Uterus (tissue), 4 donors: ENCODE measurements around the gene ELF5. TPM values are rescaled to one million over a fixed set of nuclear protein-coding genes. Genes with fewer than 3 reads are reported as not detected.

ENCODE experiments used
- DNase-seq, 2 donors: peaks; one replicate each; pipeline ENCODE4 v3.0.0-alpha.2; 2019 to 2020
- H3K27ac ChIP-seq, 2 donors: fragments of 200-600 bp; sonication (generic); 1 replicate in 1 of 2; 2 replicates in 1 of 2; pipeline ENCODE4 v1.5.1; 2016 to 2018
- H3K27me3 ChIP-seq, 2 donors: fragments of 200-600 bp; sonication (generic); one replicate each; pipeline ENCODE4 v1.5.1; 2018 to 2019; ENCODE audit warnings: control low read depth in 1 of 2
- H3K36me3 ChIP-seq, 2 donors: fragments of 200-600 bp; sonication (generic); one replicate each; pipeline ENCODE4 v1.5.1; 2019; ENCODE audit warnings: control low read depth in 1 of 2
- H3K4me1 ChIP-seq, 2 donors: fragments of 200-600 bp; sonication (generic); one replicate each; pipeline ENCODE4 v1.5.1; 2018 to 2019; ENCODE audit warnings: control low read depth in 1 of 2
- H3K4me3 ChIP-seq, 2 donors: fragments of 200-600 bp; sonication (generic); 1 replicate in 1 of 2; 2 replicates in 1 of 2; pipeline ENCODE4 v1.5.1; 2018 to 2019; ENCODE audit warnings: mild to moderate bottlenecking in 1 of 2
- H3K9me3 ChIP-seq, 2 donors: fragments of 200-600 bp; sonication (generic); one replicate each; pipeline ENCODE4 v1.5.1; 2019; ENCODE audit warnings: control low read depth in 1 of 2
- POLR2A ChIP-seq, 2 donors: fragments of 450-650 bp; IDR thresholded peaks; one replicate each; pipeline ENCODE4 v1.6.1; 2016; ENCODE audit warnings: antibody characterized with exemption in 2 of 2, mild to moderate bottlenecking in 1 of 2, moderate library complexity in 1 of 2
- intact Hi-C: fragments of 100-400 bp; cut with DNase I; formaldehyde crosslinking; loops from one replicate; pipeline ENCODE4 v1.15.1; 2023; ENCODE audit warnings: low total_unique reads
- total RNA-seq, 4 donors: library from RNA; depleted of rRNA in 3 of 4; stranded (reverse); fragments of >200 nt in 3 of 4; gene quantifications; one replicate each; pipeline versions ENCODE4 v1.1.0 to v1.2.4, GENCODE V29; 2014 to 2023
- TF ChIP-seq, protein P1 (sequence below), 4 experiments: fragments of 200-600 bp in 2 of 4; fragments of 450-650 bp in 2 of 4; sonication (generic) in 2 of 4; IDR thresholded peaks; one replicate each; pipeline ENCODE4 v1.5.1; 2016 to 2019; ENCODE audit warnings: antibody characterized with exemption in 4 of 4, mild to moderate bottlenecking in 2 of 4, moderate library complexity in 1 of 4
- donor health status: DM: yes; HTN: yes; CAD: no.

The ELF5 gene
- total RNA-seq, 4 donors from 2014 or later, result not detected

DNA sequence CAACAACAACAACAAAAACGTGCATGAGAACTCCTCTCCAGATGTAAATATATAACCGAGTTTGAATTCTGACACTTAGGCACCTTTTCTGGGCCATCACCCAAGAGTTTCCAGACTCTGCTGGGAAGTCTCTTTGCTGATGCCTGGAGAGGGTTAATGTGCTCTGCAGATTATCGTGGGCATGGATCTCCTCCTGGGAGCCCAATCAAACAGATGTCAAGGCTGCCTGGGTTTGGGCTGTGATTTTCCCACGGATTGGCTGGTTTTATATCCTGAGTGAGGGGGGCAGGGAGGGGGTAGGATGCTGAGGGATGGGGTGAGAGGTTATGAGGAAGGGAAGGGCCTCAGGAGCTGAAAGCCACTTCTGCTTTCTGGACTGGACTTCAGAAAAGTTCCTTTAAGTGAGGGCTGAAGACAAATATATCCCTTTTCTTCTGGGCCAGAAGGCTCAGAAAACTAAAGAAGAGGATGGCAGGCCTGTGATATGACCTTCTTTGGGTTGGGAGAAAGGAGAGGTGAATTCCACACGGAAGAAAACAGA lies 4.2 kb downstream of the ELF5 start:
- no peak overlapping the region for H3K27ac ChIP-seq
- no peaks in the 10 kb centered on the region for H3K27me3 ChIP-seq
- DNase-seq, result no peak
- TF ChIP-seq, protein P1, sequence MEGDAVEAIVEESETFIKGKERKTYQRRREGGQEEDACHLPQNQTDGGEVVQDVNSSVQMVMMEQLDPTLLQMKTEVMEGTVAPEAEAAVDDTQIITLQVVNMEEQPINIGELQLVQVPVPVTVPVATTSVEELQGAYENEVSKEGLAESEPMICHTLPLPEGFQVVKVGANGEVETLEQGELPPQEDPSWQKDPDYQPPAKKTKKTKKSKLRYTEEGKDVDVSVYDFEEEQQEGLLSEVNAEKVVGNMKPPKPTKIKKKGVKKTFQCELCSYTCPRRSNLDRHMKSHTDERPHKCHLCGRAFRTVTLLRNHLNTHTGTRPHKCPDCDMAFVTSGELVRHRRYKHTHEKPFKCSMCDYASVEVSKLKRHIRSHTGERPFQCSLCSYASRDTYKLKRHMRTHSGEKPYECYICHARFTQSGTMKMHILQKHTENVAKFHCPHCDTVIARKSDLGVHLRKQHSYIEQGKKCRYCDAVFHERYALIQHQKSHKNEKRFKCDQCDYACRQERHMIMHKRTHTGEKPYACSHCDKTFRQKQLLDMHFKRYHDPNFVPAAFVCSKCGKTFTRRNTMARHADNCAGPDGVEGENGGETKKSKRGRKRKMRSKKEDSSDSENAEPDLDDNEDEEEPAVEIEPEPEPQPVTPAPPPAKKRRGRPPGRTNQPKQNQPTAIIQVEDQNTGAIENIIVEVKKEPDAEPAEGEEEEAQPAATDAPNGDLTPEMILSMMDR (IDR thresholded peaks at IDR 0.05), result no peak
- no peak for TF ChIP-seq POLR2A (IDR thresholded peaks at IDR 0.05)
- no peaks in the 10 kb centered on the region for H3K9me3 ChIP-seq
- H3K4me3 ChIP-seq, result no peak overlapping the region
- H3K4me1 ChIP-seq, result no peaks in the 10 kb centered on the region
- intact Hi-C loops, result no loop called here
- no peaks in the 10 kb centered on the region for H3K36me3 ChIP-seq

DNA sequence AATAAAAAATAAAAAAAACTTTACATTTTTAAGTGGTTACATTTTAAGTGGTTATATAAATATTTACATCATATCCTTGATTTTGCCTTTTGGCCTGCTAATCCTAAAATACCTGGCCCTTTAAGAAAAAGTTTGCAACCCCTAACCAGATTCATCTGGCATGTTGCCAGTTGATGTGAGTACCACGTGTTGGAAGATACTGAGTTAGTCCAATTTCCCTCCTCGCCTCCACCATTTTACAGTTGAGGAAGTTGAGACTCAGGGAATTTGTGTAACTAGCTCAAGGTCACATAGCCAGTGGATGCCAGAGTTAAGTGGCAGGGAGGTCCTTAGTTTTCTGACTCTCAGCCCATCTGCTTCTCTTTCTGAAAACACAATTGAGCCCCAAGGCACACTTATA lies 5.1 kb downstream of the ELF5 start:
- intact Hi-C loops, result no loop called here
- H3K27ac ChIP-seq, result no peak overlapping the region
- H3K27me3 ChIP-seq, result no peaks in the 10 kb centered on the region
- H3K4me1 ChIP-seq, result no peaks in the 10 kb centered on the region
- no peaks in the 10 kb centered on the region for H3K36me3 ChIP-seq
- DNase-seq, result no peak
- H3K4me3 ChIP-seq, result no peak overlapping the region
- no peak for TF ChIP-seq POLR2A (IDR thresholded peaks at IDR 0.05)
- TF ChIP-seq, protein P1 (IDR thresholded peaks at IDR 0.05), result no peak
- no peaks in the 10 kb centered on the region for H3K9me3 ChIP-seq

DNA sequence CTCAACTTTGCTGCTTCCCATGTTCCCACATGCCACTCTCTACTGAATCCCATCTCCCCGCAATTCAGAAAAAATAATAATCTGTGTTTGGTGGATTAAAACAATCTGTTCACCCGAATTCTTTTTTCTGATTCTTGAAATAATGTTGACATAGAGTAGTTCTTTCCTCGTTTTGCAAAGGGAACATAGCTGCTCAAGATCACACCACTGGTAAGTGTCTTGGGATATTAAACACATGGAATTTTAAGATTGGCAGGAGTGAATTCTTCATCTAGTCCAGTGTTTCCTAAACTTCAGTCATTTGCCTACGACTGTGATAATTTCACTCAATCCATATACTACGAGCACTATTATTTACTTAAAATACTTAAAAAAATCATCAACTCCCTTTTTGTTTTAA lies 6.0 kb downstream of the ELF5 start:
- intact Hi-C loops, result no loop called here
- no peak for DNase-seq
- TF ChIP-seq POLR2A (IDR thresholded peaks at IDR 0.05), result no peak
- TF ChIP-seq, protein P1 (IDR thresholded peaks at IDR 0.05), result no peak

DNA sequence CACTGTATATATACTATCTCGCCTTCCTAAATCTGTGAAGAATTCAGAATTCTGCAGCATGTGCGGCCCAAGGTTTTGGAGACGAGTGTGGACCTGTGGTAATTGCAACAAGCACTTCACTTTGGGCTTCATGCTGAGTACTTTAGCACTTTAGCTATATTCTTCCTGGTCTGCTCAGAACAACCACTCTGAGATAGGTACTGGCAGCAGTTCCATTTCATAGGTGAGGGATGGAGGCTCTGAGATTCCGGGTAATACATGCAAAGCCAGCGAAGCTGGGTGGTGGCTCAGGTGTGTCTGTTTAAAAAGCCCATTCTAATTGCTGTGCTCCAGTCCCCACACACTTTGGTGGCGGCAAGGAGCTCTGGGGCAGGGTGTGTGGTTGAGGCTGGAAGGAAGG lies 6.4 kb downstream of the ELF5 start:
- TF ChIP-seq, protein P1 (IDR thresholded peaks at IDR 0.05), result no peak
- TF ChIP-seq POLR2A (IDR thresholded peaks at IDR 0.05), result no peak
- DNase-seq, result no peak
- intact Hi-C loops, result no loop called here
- no peaks in the 10 kb centered on the region for H3K27me3 ChIP-seq
- no peak overlapping the region for H3K4me3 ChIP-seq
- no peak overlapping the region for H3K27ac ChIP-seq
- H3K9me3 ChIP-seq, result no peaks in the 10 kb centered on the region
- no peaks in the 10 kb centered on the region for H3K36me3 ChIP-seq
- H3K4me1 ChIP-seq, result peaks cover 0 to under 1% of the 10 kb centered on the region in 2 donors

More for the DNA sequence above, 6.0 kb downstream of the ELF5 start:
- Histone ChIP-seq H3K27ac (no peak overlapping the region), H3K4me1 (no peaks in the 10 kb centered on the region), H3K36me3 (no peaks in the 10 kb centered on the region), H3K4me3 (no peak overlapping the region), H3K27me3 (no peaks in the 10 kb centered on the region), H3K9me3 (no peaks in the 10 kb centered on the region)

DNA sequence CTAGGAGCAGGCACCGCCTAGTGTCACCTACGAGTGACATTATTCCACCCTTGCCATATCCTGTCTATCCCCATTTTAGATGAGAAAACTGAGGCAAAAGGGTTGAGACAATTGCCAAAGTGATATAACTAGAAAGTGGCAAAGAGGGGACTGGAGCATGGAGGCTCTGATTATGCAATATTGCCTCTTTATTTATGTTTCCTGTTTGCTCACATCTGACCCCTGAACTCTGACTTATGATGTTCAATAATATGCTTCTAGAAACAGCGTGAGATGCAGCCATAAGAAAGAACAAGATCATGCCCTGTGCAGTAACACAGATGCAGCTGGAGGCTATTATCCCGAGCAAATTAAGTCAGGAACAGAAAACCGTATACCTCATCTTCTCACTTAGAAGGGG lies 7.7 kb downstream of the ELF5 start:
- no peak for TF ChIP-seq POLR2A (IDR thresholded peaks at IDR 0.05)
- TF ChIP-seq, protein P1 (IDR thresholded peaks at IDR 0.05), result no peak
- intact Hi-C loops, result no loop called here
- Histone ChIP-seq H3K4me3 (no peak overlapping the region), H3K36me3 (no peaks in the 10 kb centered on the region), H3K9me3 (no peaks in the 10 kb centered on the region), H3K27me3 (no peaks in the 10 kb centered on the region), H3K27ac (no peak overlapping the region), H3K4me1 (peaks cover 0 to 7% of the 10 kb centered on the region in 2 donors)
- no peak for DNase-seq
